Omental fat pad (tissue), 4 donors: ENCODE results near the gene YAE1. TPM values are rescaled to one million over a fixed set of nuclear protein-coding genes. Genes with fewer than 3 reads are reported as not detected.
A peak's percentile ranks its signal among the peaks of the same experiment; 100 is the strongest.

Experiments
- ATAC-seq: fragments of 150-250 bp; one replicate; pipeline ENCODE4 v1.9.1; 2016; ENCODE audit warnings: mild to moderate bottlenecking, moderate library complexity; ENCODE audit not compliant: low FRiP score
- DNase-seq: peaks from one replicate; pipeline ENCODE4 v3.0.0-alpha.2; 2019; ENCODE audit warnings: low spot score
- total RNA-seq, 4 donors: library from RNA; depleted of rRNA; stranded (reverse); fragments of >200 nt; gene quantifications; one replicate each; pipeline ENCODE4 v1.1.0, GENCODE V29; 2016
- TF ChIP-seq, protein P1 (sequence below), 3 donors: fragments of 450-650 bp; IDR thresholded peaks; one replicate each; pipeline ENCODE4 v1.5.1; 2016 to 2017; ENCODE audit warnings: antibody characterized with exemption in 3 of 3, mild to moderate bottlenecking in 3 of 3, moderate library complexity in 2 of 3

Gene YAE1
- 10 to 100 TPM; 11.8 to 18.8 (median 16.6) TPM for total RNA-seq

DNA sequence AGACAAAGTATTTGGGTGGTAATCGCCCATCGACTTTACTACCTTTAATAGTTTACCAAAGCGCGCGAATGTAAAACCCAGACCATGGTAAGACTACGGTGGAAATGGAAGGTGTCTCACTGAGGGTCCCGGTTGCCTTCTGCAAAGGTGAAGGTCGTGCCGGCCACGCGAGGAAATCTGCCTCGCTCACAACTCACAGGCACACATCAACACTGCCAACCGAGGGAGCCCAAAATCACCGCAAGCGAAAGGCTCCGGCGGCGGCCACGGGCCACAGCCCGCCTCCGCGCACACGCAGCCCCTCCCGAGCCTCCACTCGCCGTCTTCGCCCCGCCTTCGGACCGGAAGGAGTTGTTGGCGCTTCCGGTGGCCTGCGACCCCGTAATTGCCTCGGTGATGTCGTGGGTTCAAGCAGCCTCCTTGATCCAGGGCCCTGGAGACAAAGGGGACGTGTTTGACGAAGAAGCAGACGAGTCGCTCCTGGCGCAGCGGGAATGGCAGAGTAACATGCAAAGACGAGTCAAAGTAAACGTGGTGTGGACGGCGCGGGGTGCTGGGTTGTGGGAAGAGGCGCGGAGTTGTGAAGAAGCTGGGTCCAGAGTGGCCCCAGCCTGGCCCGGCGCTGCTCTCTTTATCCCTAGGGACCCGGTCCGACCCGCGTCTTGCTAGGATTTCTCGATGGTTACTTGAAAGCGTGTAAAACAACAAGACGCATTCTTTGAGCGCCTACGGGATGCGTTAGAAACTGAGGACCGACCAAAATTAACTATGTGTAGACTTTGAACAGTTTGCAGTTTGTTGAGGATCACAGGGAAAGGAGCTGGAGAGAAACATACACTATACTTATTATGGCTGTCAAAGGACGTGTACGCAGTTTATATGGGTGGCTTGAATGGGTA lies at the start of gene YAE1:
TSS of gene YAE1 (plus strand) at position 382 of the 899 bp plus-strand sequence. CDS start at position 397, 15 bp downstream.
- ATAC-seq (peak; percentile 96), DNase-seq (peak; percentile 62)
- TF ChIP-seq, protein P1, sequence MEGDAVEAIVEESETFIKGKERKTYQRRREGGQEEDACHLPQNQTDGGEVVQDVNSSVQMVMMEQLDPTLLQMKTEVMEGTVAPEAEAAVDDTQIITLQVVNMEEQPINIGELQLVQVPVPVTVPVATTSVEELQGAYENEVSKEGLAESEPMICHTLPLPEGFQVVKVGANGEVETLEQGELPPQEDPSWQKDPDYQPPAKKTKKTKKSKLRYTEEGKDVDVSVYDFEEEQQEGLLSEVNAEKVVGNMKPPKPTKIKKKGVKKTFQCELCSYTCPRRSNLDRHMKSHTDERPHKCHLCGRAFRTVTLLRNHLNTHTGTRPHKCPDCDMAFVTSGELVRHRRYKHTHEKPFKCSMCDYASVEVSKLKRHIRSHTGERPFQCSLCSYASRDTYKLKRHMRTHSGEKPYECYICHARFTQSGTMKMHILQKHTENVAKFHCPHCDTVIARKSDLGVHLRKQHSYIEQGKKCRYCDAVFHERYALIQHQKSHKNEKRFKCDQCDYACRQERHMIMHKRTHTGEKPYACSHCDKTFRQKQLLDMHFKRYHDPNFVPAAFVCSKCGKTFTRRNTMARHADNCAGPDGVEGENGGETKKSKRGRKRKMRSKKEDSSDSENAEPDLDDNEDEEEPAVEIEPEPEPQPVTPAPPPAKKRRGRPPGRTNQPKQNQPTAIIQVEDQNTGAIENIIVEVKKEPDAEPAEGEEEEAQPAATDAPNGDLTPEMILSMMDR (IDR thresholded peaks at IDR 0.05) = no peak

GRCh38 chr7:39516498-39516897 lies 49.7 kb upstream of the YAE1 start:
- ATAC-seq = no peak
- TF ChIP-seq, protein P1 (IDR thresholded peaks at IDR 0.05) = no peak
- DNase-seq = no peak

- ATAC-seq (no peak), DNase-seq (no peak)
- TF ChIP-seq, protein P1 (IDR thresholded peaks at IDR 0.05) = no peak
These were observed 49.0 kb upstream of the YAE1 start for GRCh38 chr7:39517240-39517639.

GRCh38 chr7:39525926-39526325 lies 40.3 kb upstream of the YAE1 start:
- TF ChIP-seq, protein P1 (IDR thresholded peaks at IDR 0.05) = no peak
- DNase-seq = no peak
- ATAC-seq = no peak

DNA sequence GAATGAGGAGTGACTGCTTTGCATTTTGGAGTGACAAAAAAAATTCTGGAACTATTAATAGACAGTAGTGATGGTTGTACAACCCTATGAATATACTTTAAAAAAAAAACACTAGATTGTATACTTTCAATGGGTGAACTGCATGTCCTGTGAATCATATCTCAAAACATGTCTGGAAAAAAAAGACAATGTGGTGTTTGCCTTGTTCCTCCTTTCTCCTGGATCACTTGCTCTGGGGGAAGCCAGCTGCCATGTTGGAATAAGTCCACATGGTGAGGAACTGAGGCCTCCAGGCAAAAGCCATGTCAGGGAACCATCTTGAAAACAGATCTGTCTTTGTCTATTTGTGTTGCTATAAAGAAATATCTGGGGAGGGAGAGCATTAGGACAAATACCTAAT lies 39.5 kb upstream of the YAE1 start:
- no peak for DNase-seq
- no peak for ATAC-seq
- TF ChIP-seq, protein P1 (IDR thresholded peaks at IDR 0.05) = no peak

DNA sequence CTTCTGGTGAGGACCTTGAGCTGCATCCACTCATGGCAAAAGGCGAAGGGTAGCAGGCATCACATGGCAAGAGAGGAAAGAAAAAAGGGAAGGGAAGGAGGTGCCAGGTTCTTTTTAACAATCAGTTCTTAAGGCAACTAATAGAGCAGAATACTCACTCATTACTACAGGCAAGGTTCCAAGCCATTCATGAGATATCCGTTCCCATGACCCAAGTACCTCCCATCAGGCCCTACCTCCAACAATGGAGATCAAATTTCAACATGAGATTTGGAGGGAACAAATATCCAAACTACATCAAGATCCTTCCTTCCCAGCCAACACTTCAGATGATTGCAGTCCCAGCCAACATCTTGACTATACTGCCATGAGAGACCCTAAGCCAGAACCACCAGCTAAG lies 38.9 kb upstream of the YAE1 start:
- no peak for ATAC-seq
- DNase-seq = no peak
- TF ChIP-seq, protein P1 (IDR thresholded peaks at IDR 0.05) = no peak

DNA sequence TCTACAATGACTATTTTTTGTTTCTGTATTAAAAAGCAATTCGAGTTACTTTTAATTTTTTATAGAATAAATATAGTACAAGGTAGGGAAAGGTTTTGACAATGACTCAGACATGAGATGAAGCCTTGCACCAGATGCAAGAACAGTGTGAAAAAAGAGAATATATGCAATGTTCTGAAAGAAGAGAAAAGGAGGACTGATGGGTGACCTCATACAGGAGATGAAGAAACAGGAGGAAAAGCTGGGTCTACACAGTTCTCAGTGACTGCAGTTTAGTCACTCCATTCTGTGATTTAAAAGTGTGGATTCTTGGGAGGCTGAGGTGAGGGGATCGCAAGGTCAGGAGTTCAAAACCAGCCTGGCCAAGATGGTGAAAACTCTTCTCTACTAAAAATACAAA lies 38.3 kb upstream of the YAE1 start:
- no peak for DNase-seq
- no peak for ATAC-seq
- TF ChIP-seq, protein P1 (IDR thresholded peaks at IDR 0.05) = no peak
